GM19463 (cell line): ENCODE results near the gene COL5A1.
A peak's percentile ranks its signal among the peaks of the same experiment; 100 is the strongest.
"Not testable (repeated sequence)": the region's sequence is repeated elsewhere in the genome, so short reads cannot be mapped to it uniquely, and the experiment has no call there.

Source experiments
- ATAC-seq: cut with Tn5 transposase; IDR thresholded peaks from one replicate; pipeline ENCODE4 v1.9.1; 2021; ENCODE audit warnings: mild to moderate bottlenecking, moderate library complexity; ENCODE audit not compliant: unreplicated experiment

The COL5A1 gene

DNA sequence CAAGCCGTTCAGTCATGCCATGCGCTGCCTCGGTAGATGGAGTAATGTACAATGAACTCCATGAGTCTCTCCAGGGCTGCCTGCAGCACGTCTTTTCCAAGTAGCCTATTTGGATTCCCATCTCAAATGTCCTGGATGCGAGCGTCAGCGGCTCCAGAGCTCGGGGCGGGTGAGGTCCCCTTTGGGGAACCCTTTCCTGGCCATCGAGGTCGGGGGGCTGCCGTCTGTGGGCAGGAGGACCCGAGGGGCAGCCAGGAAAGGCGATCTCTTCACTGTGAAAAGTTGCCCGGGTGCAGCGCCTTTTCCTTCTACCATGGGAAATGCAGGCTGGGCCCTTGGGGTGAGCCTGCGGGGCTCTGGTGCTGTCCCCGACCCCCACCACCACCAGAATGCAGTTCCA, 202.1 kb downstream of the COL5A1 start:
- no peak for ATAC-seq

GRCh38 chr9:134844821-134845220, 203.2 kb downstream of the COL5A1 start:
- ATAC-seq = no peak

DNA sequence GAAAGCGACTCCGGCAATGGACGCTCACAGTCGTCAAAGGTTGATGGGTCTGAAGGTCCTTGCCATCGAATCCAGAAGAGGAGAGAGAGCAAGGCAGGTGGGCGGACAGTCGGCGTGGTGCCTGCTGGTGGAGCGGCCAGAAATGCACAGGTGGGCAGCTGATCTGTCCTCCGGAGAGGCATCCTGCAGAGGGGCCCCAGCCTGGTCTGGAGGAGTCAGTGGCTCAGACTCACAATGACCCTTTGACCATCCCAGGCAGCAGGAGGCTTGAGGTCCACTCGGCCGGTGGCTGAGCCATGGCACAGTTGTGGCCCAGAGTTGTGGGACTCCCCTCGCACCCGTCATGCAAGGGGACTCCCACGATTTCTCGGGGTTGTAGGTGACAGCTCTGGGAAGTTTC, 204.6 kb downstream of the COL5A1 start:
- no peak for ATAC-seq

DNA sequence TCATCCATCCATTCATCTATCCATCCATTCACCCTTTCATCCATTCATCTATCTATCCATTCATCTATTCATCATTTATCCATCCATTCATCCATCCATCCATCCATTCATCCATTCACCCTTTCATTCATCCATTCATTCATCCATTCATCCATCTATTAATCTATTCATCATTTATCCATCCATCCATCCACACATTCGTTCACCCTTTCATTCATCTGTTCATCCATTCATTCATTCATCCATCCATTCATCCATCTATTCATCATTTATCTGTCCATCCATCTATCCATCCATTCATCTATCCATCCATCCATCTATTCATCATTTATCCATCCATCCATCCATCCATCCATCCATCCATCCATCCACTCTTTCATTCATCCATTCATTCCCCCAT, 205.1 kb downstream of the COL5A1 start:
- ATAC-seq = no peak

- ATAC-seq = no peak
Observed at GRCh38 chr9:134847138-134847537, 205.5 kb downstream of the COL5A1 start.

GRCh38 chr9:134847752-134848432, 206.3 kb downstream of the COL5A1 start:
- ATAC-seq = no peak

DNA sequence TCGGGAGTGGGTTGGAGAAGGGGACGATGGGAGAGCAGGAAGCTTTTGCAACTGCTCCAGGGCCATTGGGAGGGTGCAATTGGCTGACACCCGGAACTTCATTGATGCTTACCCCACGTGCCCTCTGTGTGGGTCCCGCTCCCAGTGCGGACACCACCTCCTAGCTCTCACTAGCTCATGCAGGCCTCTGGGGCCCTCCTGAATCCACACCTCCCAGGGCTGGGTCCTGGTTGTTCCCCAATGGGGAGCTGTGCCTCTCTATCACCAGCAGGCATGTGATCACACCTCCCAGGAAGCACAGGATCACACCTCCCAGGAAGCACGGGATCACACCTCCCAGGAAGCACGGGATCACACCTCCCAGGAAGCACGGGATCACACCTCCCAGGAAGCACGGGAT, 206.9 kb downstream of the COL5A1 start:
- no peak for ATAC-seq

DNA sequence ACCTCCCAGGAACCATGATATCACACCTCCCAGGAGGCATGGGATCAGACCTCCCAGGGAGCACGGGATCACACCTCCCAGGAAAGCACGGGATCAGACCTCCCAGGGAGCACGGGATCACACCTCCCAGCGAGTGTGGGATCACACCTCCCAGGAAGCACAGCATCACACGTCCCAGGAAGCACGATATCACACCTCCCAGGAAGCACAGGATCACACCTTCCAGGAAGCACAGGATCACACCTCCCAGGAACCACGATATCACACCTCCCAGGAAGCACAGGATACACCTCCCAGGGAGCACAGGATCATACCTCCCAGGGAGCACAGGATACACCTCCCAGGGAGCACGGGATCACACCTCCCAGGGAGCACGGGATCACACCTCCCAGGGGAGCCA, 209.0 kb downstream of the COL5A1 start:
- ATAC-seq = no peak

DNA sequence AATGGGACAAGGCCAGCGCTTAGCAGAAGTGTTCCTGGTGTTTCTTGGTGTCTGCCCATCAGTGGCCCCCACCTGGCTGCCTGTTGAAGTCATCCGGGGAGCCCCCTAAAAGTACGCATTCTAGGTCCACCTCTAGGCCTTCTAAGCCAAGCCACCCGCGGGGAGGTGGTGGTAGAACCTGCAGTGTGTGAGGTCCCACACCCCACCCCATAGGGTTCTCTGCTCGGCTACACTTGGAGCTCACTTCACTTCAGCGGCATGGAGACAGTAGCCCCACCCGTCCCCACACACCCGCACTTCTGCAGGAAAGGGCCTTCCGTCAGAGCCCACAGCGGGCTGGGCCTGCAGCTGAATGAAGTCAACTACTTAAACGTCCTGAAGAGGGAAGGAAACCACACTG, 209.4 kb downstream of the COL5A1 start:
- ATAC-seq = no peak

- no peak for ATAC-seq
Observed at GRCh38 chr9:134852906-134853654, 211.5 kb downstream of the COL5A1 start.

DNA sequence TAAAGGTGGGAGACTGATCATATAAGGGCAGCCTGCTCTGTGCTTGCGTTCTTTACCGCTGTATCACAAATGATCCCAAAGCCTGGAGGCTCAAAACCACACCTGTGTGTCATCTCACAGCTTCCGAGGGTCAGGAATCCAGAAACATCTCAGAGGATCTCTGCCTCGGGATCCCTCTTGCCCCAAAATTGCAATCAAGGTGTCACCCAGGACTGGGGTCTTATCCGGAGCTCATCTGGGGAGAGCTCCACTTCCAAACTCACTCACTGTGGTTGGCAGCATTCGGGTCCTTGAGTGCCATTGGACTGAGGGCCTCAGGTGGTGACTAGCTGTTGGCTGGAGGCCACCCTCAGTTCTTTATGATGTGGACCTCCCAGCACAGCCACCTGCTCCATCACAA, 212.3 kb downstream of the COL5A1 start:
- ATAC-seq = no peak

DNA sequence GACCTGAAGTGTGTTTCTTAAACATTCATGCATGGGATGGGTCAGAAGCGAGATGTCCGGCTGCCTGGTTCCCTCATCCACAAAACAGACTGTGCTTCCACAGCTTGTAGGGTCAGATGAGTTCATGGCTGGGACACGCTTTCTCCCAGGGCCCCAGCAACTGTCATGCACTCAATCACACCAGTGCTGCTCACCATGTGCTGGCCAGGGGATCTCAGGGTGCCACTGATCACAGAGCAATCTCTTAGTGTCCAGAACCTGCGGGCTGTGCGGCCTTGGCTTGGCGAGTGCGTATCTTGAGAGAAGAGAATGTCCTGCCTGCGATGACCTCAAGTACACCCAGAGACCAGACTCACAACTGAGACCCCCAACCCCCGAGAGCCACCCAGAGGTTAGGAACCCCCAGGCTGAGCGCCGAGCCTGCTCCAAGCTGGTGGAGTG, 213.0 kb downstream of the COL5A1 start:
- no peak for ATAC-seq

- no peak for ATAC-seq
Observed at GRCh38 chr9:134855231-134855899, 213.8 kb downstream of the COL5A1 start.

GRCh38 chr9:134855900-134856377, 214.3 kb downstream of the COL5A1 start:
- ATAC-seq = no peak

GRCh38 chr9:134857451-134857850, 215.8 kb downstream of the COL5A1 start:
- ATAC-seq = not testable (repeated sequence)

DNA sequence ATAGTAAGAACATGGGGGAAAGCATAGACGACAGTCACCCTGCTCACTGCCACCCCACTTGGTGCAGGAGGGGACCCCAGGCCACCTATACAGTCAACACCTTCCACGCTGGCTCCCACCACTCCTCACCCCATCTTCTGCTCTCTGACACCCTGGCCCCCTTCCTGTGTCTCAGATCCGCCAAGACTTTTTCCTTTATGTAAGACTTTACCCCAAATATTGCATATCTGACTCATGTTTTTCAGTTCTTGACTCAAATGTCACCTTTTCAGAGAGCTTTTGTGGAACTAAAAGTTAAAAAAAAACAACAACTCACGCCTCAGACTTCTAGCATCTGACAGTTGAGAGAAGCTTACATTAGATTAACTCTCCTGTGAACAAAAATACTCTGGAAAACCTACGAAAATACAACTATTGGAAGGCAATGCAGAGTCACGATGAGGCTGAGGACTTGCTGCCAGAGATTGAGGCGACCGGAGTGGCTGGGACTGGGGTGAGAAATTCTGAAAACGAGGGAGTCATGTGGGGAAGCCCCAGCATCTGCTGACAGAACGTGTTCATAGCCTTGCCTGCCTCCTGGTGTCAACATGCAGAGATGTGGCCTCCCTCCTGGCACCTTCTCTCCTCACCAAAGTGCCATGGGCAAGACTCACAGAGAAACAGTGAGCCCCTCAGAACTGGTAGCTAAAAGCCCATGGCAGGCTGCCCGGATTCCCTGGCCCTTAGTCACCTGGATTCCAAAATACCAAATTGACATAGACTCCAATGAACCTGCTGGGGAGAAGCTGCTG, 216.6 kb downstream of the COL5A1 start:
- peak; percentile 88 for ATAC-seq

DNA sequence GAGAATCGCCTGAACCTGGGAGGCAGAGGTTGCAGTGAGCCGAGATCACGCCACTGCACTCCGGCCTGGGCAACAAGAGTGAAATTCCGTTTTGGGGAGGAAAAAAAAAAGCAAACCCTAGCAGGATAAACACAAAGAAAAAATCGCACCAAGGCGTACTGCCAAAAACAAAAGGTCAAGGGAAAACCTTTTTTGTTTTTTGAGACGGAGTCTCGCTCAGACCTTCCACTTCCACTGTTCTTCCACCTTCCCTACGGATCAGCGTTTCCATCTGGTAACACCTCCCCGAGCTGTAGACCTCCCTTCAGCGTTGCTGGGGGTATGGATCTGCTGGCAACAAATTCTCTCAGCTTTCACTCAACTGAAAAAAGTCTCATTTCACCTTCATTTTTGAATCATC, 218.9 kb downstream of the COL5A1 start:
- no peak for ATAC-seq

- no peak for ATAC-seq
Observed at GRCh38 chr9:134861595-134862334, 220.2 kb downstream of the COL5A1 start.

- ATAC-seq = no peak
Observed at GRCh38 chr9:134863306-134863902, 221.8 kb downstream of the COL5A1 start.
